ENCODE data around the gene GRIK1.

GRCh38 chr21:29616209-29616751, 323.5 kb downstream of the GRIK1 start:
- TF ChIP-seq CTCF (IDR thresholded peaks at IDR 0.05) (no peak), POLR2A (IDR thresholded peaks at IDR 0.05) (no peak), POLR2AphosphoS5 (IDR thresholded peaks at IDR 0.05; ENCODE audit: insufficient read depth in 1 of 2, low read depth in 1 of 2) (no peak)

Measured in vagina (tissue), 2 donors.